GM19324 (cell line): ENCODE data around the gene PAPSS1.
A peak's percentile ranks its signal among the peaks of the same experiment; 100 is the strongest.
"Not testable (repeated sequence)": the region's sequence is repeated elsewhere in the genome, so short reads cannot be mapped to it uniquely, and the experiment has no call there.

ENCODE experiments used
- ATAC-seq: cut with Tn5 transposase; IDR thresholded peaks from one replicate; pipeline ENCODE4 v1.9.1; 2021; ENCODE audit warnings: mild to moderate bottlenecking, moderate library complexity; ENCODE audit not compliant: unreplicated experiment, low FRiP score

PAPSS1 gene

DNA sequence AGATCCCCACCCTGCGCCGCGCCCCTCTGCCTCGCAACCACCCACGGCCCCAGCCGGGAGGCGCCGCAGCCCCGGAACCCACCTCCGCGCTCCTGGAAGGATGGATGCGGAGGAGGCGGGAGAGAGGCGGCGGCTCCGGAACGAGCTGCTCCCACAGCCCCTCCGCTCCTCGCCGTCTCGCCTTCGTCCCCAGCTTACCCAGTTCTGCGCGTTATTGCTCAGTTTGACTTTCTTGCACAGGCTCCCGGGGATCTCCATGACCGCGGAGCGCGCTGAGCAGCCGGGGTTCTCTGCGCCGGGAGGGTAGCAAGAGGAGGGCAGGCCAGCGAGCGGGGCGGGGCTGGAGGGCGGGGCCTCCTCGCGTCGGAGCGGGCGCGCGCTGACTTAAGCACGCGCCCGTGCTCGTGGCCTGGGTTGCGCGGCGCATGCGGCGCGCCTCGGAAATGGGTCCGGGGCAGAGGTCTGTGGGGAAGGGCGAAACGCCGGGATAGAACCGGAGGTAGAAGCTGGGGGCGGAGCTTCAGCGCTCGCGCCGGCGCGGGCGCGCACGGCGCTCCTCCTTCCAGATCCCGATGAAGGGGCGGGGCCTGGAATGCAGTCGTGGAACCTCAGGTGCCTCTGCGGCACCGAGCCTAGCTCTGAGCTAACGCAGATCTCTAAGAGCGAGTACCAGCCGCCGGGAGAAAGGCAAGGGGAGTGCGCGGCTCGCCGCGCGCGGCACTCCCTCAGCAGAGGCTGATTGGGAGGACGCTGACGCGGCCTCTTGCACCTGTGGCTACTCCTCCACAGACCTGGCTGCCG is at the start of gene PAPSS1:
PAPSS1 (minus strand) TSS at position 313 of the 801 bp plus-strand sequence; CDS start at position 258, 55 bp downstream.
- ATAC-seq: peak; percentile 94

DNA sequence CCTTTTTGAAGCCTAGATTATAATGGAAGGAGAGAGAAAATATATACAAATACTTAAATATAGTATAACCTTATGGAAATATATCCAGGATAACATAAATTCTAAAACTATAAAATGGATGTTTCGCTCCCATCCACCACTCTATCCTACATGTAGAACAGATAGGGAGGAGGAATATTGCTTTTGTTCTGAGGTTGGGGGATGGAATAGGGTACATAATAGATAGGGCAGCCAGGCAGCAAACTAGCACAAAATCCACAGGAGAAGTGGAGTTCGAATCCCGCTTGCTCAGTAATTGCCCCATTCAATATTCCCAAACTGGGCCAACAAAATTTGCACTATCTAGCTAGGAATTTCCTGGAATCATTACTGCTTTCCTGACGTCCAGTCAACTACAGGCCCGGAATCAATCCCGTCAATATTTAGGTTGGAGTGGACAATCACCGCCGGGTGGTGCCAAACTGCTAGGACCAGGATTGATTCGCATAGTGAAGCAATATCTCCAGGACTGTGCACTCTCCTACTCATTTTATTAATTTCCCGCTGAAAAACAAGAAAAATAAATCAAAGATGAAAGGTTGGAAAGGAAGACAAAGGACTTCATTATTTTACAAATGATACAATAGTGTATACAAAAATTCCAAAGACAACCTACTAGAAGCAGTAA is 40.4 kb upstream of the PAPSS1 start:
- ATAC-seq: no peak

DNA sequence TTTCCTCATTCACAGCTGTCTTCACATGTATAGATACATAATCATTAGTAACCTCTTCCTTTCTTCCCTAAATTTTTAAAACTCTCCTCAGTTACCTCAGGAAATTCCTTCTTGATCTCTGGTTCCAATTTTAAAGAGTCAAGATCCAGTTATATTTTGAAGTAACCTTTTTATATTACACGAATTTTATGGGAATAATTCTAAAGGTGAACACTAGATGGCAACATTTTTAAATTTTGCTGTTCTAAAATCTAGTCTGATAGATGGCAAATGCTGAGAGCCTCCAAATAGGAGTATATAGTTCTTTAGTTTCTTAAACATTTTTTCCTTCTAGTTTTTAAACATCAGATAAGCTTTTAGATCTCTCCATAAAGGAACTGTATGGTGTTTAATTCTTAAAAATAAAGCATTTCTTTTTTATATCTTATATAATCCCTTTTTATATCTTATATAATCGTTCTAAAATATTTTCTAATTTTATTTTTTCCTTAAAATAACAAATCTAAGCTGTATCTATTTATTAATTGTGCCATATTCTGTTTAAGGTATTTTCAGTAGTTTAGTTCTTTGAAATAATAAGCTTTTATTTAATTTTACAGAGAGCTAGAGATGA is 37.9 kb upstream of the PAPSS1 start:
- ATAC-seq: no peak

DNA sequence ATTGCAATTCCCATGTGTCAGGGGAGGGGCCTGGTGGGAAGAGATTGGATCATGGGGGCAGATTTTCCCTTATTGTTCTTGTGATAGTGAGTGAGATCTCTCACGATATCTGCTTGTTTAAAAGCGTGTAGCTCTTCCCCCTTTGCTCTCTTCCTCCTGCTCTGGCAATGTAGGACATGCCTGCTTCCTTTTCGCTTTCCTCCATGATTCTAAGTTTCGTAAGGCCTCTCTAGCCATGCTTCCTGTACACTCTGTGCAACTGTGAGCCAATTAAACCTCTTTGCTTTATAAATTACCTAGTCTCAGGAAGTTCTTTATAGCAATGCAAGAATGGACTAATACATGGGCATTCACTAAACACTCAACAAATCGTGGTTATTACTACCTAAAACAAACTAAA is 37.2 kb upstream of the PAPSS1 start:
- no peak for ATAC-seq

DNA sequence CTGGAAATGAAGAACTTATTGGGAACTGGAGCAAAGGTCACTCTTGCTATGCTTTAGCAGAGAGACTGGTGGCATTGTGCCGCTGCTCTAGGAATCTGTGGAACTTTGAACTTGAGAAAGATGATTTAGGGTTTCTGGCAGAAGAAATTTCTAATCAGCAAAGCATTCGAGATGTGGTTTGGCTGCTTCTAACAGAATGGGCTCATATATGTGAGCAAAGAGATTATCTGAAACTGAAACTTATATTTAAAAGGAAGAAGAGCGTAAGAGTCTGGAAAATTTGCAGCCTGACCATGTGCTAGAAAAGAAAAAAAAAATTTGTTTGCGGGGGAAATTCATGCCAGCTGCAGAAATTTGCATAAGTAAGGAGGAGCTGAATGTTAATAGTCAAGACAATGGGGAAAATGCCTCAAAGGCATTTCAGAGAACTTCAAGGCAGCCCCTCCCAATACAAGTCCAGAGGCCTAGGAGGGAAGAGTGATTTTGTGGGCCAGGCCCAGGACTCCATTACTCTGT is 35.9 kb upstream of the PAPSS1 start:
- no peak for ATAC-seq

DNA sequence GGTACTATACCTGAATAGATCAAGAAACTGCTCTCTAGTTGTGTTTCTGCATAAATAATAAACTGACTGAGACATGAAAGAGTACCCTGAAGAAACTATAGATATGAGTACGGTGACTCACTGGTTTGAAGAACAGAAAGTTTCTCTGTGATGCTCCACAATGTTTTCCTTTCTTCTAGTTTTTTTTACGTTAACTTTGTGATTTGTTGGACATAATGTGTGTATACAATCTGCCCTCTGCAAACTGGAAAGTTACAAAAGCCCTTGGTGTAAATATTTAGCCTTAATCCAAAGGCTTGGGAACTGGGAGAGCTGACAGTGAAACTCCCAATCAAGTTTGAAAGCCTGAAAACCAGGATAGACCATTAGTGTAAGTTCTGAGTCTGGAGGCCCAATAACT is 31.6 kb upstream of the PAPSS1 start:
- ATAC-seq: no peak

DNA sequence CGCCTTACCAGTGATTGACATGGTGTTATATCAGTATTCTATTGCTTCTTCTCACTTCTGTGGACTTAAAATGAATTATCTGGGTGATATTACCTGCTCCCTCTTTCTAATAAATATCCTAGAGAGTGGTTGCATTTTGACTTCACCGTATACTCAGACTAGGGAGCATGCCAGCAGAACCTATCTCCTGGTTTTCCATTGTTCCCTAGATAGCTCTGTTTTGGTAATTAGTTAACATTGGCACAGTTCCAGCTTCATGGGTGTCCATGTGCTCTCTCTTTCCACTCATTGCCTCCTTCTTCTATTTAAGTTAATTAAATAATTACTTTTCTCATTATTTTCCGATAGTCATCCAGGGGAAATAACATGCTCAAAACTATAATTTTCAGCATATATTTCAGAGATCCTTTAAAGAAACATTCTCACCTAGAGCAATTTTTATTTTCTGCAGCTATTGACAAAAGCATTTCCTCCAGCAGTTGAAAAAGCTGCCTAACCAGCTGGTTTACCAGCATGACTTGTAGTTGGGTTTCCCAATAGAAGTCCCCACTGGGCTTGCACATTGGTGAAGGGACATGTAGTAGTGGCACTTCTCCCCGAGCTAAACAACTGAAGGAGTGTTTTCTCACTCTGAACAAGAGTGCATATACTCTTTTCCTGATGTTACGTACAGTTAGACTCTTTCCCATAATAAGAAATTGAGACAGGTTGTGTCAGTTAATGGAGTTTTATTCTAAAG is 27.9 kb upstream of the PAPSS1 start:
- no peak for ATAC-seq

DNA sequence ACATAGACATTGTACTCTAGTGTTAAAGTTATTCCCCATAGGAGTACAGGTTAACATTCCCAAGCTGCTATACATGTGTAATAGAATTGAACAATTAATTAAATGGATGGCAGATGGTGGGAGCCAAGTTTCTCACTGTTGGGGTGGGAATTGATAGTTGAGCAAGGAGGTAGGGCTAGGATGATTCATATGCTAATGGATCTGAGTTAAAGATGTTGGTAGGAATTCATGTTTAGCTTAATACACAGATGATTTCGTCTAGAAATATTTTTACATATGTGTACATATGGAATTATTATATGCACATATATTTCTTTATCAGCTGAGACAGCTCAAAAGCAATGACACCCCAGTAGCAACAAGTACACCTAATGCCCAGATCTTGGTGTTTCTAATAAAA is 26.1 kb upstream of the PAPSS1 start:
- no peak for ATAC-seq

DNA sequence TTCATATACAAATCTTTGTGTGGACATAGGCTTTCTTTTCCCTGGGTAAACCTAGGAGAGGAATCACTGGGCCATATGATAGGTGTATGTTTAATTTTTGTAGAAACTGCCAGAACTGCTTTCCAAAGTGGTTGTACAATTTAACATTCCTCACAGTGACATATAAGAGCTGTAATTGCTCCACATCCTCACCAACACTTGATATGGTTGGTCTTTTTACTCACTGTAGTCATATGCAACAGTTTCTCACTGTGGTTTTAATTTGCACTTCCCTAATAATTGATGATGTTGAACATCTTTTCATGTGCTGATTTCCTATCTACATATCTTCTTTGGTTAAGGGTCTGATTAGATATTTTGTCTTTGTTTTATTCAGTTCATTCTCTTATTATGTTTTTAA is 24.5 kb upstream of the PAPSS1 start:
- no peak for ATAC-seq

DNA sequence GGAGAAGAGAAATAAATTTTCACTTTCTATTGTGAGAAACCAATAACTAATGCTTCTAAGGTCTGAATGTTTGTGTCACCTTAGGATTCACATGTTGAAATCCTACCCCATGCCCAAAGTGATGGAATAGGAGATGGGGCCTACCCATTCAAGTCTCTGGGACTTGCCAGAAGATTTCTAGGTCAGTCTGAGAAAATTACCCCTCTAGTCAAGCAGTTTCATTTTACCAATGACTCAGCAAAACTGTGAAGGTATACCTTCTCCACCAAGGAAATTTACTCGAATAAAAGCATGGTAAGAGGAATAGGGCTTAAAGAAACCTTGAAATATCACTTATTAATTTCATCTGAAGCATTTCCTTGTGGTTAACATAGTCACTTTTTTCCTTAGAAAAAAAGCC is 23.5 kb upstream of the PAPSS1 start:
- no peak for ATAC-seq

DNA sequence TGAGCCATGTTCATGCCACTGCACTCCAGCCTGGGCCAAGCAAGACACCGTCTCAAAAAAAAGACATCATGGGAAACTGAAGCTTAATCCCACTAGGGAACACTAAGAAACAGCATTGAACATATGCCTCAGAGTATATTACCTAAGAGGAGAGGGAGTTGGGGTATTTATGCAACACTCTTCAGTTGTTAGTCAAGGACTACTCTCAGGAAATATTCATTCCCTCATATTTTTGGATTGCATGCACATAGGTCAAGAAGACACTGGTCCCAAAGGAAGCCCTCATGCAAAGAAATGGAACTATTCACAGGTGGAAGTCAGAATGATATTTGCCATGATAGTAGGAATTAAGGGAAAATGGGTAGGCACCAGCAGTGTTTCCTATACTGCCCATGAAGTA is 22.8 kb upstream of the PAPSS1 start:
- no peak for ATAC-seq

DNA sequence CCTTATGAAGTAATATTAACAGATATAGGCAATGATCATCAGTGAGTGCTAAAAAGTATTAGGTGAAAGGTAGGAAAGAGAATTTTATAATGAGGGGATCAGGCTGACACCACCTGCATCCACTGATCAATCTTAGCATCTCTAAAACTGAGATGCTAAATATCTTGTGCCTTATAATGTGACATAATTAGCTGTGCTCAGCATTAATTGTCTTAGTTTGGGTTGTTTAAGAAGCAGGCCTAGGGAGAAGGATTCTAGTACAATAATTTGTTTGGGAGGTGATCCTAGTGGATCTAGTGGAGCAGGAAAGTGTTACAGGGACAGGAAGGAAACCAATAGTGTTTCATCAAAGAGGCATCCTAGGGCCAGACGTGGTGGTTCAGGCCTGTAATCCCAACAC is 22.2 kb upstream of the PAPSS1 start:
- ATAC-seq: no peak

DNA sequence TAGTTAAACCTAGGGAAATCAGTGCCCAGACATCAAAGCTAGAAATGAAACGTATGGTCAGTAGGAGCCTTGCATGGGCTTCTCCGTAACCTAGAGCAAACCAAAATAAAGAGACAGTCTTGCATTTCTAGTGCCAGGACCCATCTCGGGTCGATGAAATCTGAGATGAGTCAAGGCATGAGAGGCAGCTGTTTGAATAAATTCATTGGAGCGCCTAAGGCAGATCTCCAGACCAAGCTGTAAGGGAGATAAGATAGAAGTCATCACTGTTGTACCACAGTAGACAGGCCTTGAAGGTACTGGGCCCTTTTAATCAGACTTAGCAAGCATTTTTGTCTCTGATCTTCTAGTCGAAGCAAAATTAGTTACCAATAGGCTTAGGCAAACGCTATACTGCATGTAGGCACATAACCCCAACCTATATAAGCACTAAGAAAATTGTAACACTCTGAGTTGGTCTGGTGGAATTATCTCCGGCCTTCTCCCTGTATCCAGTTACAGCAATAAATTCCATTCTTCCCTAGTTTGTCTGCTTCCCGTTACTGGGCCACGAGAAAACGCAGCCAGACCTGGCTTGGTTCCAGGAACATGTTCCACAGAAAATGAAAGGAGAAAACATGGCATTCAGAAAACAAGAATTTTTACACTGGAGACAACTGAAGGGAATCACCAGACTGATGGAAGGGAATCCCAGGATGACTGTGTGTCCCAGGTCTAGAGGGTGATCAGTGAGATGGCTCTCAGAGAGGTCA is 21.1 kb upstream of the PAPSS1 start:
- no peak for ATAC-seq

DNA sequence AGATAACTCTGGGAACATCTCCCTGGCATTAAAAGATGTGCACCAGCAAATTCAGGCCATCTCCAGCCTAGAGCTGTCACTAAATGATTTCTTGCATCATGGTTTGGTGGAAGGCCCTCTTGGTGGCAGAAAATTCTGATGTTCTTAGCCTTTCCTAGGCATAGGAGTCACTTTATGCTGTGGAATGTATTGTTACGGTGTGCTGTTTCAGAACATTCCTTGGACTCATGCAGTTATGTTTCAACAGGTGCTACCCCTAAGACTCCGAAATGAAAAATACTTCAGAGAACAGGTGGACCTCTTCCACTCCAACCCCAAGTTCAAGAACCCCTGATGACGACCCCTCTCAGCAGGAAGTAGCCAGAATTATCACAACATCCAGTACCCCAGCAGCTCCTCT is 20.3 kb upstream of the PAPSS1 start:
- ATAC-seq: no peak

DNA sequence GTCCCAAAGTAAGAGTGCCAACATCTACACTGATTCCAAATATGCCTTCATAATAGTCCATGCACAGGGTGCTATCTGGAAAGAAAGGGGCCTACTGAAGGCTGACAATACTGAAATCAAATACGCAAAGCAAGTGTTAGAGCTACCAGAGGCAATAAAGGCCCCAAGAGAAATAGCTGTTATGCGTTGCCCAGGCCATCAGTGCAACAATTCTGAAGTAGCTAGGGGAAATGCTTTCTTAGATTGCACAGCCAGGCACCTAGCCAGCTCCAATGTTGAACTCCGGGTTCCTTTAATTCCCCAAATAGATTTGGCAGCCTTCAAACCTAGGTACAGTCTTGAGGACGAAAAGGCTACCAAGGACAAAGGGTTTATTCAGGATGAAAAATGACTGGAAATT is 17.4 kb upstream of the PAPSS1 start:
- no peak for ATAC-seq

DNA sequence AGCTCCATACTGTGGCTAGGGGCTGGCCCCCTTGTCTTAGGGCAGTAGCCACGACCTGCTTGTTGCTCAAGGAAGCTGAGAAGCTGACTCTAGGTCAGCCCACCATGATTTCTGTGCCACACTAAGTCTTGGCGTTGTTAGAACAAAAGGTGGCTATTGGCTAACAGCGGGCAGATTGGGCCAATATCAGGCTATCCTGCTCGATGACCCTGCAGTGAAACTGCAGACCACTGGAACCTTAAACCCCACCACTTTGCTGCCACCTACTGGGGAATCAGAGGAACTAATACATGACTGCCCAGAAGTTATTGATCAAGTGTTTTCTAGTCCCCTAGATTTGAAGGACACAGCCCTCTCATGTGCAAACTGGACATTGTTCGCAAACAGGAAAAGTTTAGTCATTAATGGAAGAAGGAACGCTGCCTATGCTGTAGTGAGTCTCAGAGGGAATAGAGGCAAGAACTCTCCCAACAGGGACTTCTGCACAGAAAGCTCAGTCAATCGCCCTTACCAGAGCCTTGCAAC is 17.0 kb upstream of the PAPSS1 start:
- peak; percentile 50 for ATAC-seq

DNA sequence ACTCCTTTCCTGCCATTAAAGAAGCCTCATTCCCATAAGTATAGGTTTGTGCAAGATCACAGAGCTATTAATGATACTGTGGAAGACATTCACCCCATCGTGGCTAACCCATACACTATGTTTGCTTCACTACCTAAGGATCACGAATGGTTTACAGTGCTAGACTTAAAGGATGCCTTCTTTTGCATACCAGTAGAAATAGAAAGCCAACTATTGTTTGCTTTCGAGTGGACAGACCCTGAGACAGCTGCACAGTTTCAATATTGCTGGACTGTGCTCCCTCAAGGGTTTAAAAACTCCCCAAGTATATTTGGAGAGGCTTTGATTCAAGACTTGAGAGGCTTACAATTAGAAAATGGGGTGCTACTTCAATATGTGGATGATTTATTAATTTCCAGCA is 16.0 kb upstream of the PAPSS1 start:
- peak; percentile 65 for ATAC-seq

DNA sequence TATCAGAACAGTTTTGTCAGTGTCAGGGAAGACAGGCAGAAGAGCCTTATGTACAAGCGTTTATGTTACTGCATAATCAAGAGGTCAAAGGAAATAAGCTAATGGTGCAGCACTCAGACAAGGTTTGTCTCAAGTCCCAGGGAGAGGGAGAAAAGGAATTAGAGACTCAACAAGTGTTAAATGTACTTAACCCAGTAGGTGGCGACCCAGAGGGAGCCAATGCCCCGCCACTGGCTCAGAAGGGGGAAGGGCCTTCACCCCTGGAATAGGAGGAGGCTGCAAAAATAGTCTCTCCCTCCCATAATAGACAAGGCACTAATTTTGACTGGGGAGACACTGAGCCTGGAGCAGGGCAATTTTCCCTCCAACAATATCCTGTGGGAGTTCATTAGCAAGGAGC is 14.1 kb upstream of the PAPSS1 start:
- no peak for ATAC-seq

DNA sequence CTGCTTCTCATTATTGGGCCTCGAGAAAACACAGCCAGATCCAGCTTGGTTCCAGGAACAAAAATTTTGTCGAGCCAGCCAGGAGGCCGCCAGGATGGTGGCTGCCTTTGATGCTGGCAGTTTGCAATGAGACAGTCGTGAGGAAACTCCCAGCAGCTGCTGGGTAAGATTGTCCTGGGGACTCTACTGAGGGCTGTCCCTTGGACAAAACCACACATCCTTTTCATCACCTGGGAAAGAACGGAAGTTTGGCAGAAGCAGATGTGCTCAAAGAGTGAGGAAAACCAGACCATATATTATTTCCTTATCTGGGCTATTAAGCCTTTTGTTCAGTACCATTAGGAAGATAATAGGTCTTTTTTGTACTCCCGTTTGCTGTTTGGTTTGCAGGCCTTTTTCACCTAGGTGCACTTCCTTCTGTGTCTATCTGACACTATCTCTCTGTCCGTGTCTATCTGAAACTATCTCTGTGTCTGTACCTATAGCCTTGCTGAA is 13.4 kb upstream of the PAPSS1 start:
- no peak for ATAC-seq

DNA sequence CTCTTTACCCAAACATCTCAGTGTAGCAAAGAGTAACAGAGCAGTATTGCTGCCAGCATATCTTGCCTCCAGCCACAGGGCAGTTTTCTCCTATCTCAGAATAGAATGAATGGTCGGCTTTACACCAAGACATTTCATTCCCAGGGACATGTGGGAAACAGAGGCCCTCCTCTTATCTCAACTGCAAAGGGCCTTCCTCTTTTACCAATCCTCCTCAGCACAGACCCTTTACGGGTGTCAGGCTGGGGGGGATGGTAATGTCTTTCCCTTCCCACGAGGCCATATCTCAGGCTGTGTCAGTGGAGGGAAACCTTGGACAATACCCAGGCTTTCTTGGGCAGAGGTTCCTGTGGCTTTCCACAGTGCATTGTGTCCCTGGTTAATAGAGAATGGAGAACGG is 9.0 kb upstream of the PAPSS1 start:
- not testable (repeated sequence) for ATAC-seq
